GM13976 (cell line): Measurements from ENCODE around the gene F12.
"Not testable (repeated sequence)": the region's sequence is repeated elsewhere in the genome, so short reads cannot be mapped to it uniquely, and the experiment has no call there.

Source experiments
- DNase-seq: peaks from one replicate; pipeline ENCODE4 v3.0.0; 2012; ENCODE audit warnings: low spot score
- in situ Hi-C: fragments of 300-500 bp; cut with MboI; formaldehyde crosslinking; loops from one replicate; pipeline ENCODE4 v1.12.0; 2022; ENCODE audit warnings: low sequenced_read_pairs, mixed read lengths, inconsistent platforms; ENCODE audit not compliant: unreplicated experiment
- TF ChIP-seq, protein P1 (sequence below): IDR thresholded peaks from 2 replicates; pipeline ENCODE4 v1.5.1; 2012; ENCODE audit warnings: borderline replicate concordance, mild to moderate bottlenecking; ENCODE audit not compliant: insufficient read depth; ENCODE audit errors: extremely low read depth, missing control alignments, control extremely low read depth

The F12 gene

DNA sequence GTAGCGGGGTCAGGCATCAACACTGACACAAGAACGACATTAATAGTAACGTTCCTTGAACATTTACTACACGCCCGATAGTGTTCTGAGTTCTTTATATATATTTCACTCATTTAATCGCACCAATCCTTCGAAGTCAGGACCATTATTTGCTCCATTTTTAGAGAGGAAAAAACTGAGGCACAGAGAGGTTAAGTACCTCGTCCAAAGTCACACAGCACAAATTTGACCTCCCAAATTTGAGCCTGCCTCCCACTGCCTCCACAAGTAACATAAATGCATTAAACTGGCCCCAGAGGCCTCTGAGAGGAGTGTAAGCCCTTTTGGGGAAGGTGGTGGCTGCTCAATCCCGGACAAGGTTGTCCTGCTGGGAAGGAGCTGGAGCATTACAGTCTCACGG lies 45.8 kb downstream of the F12 start:
- TF ChIP-seq, protein P1, sequence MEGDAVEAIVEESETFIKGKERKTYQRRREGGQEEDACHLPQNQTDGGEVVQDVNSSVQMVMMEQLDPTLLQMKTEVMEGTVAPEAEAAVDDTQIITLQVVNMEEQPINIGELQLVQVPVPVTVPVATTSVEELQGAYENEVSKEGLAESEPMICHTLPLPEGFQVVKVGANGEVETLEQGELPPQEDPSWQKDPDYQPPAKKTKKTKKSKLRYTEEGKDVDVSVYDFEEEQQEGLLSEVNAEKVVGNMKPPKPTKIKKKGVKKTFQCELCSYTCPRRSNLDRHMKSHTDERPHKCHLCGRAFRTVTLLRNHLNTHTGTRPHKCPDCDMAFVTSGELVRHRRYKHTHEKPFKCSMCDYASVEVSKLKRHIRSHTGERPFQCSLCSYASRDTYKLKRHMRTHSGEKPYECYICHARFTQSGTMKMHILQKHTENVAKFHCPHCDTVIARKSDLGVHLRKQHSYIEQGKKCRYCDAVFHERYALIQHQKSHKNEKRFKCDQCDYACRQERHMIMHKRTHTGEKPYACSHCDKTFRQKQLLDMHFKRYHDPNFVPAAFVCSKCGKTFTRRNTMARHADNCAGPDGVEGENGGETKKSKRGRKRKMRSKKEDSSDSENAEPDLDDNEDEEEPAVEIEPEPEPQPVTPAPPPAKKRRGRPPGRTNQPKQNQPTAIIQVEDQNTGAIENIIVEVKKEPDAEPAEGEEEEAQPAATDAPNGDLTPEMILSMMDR, result no peak

GRCh38 chr5:177362610-177363507 lies 46.5 kb downstream of the F12 start:
- in situ Hi-C loops, result no loop called here
- TF ChIP-seq, protein P1, result no peak
- DNase-seq, result peak; percentile 90

More for the DNA sequence above, 45.8 kb downstream of the F12 start:
- DNase-seq, result no peak
- in situ Hi-C loops, result no loop called here

- TF ChIP-seq, protein P1, result no peak
- DNase-seq, result no peak
- in situ Hi-C loops, result no loop called here
These were observed 47.1 kb downstream of the F12 start for GRCh38 chr5:177362292-177362609.

- DNase-seq, result no peak
- TF ChIP-seq, protein P1, result no peak
- in situ Hi-C loops, result no loop called here
These were observed 47.7 kb downstream of the F12 start for GRCh38 chr5:177361418-177362291.

DNA sequence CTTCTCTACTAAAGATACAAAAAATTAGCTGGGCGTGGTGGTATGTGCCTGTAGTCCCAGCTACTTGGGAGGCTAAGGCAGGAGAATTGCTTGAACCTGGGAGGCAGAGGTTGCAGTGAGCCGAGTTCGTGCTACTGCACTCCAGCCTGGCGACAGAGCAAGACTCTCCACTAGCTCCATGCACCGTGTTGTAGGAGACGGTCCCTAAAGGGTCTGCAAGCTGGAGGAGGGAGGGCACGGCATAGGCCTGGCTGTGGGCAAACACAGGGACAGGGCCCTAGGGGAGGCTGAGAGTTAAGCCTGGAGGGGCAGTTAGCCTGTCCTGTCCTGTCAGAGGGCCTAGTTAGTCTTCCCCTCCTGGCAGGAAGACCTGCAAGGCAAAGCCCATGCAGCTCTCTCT lies 48.6 kb downstream of the F12 start:
- DNase-seq, in situ Hi-C loops: not testable (repeated sequence)

- in situ Hi-C loops, result no loop called here
- TF ChIP-seq, protein P1, result no peak
- no peak for DNase-seq
These were observed 49.5 kb downstream of the F12 start for GRCh38 chr5:177359860-177360259.

GRCh38 chr5:177359451-177359851 lies 49.9 kb downstream of the F12 start:
- in situ Hi-C loops, result no loop called here
- TF ChIP-seq, protein P1, result no peak

More at GRCh38 chr5:177359451-177359851, 49.9 kb downstream of the F12 start:
- no peak for DNase-seq
